AG08396 (cell line): ENCODE data around the gene PRRG1.
"Not testable (repeated sequence)": the region's sequence is repeated elsewhere in the genome, so short reads cannot be mapped to it uniquely, and the experiment has no call there.

Experiments used
- DNase-seq: peaks from one replicate; pipeline ENCODE4 v3.0.0; 2012; ENCODE audit warnings: low spot score, mixed read lengths

PRRG1 gene

DNA sequence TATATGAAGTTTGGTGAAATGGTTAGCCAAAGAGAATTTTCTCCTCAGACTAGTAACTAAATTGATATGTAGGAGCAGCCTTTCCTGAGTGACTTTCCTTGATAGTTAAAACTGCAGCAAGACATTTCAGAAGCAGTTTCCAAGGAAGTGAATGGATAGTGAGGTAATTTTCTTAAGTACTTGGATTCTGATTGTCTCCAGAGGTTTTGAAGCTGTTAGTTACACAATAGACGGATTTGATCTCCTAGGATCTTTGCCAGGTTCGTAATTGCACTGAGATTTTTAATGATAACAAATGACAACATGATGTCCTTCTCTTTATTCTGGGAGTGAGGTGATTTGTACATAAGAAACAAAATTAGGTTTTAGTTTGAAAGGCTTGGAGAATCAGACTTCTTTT lies 29.2 kb downstream of the PRRG1 start:
- DNase-seq = no peak

DNA sequence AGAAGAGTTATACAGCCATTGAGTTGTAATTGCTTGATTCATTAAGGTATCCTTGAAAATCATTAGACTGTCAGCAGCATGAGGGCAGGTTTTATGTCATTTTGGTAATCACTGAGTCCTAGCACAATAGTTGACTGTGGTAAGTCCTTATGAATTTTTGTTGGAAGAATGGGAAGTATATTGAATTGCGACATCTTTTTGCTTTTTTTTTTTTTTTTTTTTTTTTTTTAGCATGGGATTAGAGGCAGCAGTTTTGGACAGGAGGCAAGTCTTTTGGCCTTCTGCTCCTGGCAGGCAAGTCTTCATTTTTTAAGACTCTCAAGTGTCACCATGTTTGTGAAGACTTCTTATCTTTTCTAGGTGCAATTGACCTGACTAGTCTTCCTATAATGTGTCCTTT lies 29.7 kb downstream of the PRRG1 start:
- no peak for DNase-seq

DNA sequence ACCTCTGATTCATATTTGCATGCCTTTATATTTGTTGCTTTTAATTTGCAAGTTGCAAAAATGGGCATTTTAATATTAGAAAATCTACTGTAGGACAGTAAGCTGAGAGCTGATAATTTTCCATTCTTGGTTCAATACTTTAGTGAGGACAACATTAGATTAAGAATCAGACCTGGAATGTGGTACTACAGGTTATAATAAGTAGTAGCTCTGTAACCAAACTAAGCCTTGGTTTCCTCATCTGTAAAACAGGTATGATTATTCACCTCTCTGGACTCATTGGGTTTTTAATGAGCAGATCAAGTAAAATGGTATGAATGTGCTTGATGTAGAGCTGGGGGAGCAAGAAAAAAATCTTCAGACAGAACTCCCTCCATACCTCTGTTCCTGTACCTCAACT lies 31.1 kb downstream of the PRRG1 start:
- no peak for DNase-seq

DNA sequence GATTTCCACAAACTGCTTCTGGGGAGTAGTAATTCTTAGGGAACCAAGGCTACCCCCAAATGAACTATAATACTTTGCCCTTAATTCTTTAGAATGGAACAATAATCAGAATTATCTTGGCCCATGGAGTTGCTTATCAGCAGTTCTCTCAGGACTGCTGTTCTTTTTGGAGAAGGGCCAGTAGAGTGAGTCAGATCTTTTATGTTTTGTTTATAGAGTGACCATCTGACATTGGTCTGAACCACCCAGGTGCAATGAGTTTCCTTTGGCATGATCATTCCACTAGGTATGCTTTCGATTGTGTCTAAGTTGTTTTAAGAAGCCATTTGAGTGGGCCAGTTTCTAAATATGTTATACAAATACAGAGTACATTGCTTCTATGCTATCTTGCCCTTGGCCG lies 31.8 kb downstream of the PRRG1 start:
- DNase-seq = peak; percentile 19

DNA sequence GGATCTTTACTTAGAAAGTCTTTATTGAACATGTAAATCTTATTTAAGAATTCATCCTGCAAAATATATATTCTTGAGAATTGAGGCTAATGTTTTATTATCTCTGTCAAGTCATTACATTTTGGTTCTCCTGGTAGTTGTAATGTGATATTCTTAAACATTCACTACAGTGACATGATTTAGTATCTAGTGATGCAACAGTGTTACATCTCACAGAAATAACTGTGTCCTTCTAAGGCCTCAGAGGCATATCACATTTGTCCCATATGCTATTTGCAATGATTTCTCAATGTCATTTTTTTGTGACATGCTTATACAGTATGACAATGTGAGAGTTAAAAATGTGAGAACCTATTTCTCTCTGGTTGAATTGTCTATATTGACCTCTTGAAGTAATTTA lies 34.1 kb downstream of the PRRG1 start:
- DNase-seq = no peak

DNA sequence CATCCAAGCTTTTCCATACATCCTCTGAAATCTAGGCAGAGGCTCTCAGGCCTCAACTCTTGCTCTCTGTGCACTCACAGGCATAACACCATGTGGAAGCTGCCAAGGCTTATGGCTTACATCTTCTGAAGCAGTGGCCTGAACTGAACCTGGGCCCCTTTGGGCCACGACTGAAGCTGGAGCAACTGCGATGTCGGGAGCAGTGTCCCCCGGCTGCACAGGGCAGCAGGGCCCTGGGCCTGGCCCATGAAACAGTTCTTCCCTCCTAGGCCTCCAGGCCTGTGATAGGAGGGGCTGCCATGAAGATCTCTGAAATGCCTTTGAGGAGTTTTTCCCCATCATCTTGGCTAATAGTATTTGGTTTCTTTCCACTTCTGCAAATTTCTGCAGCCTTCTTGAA lies 39.2 kb downstream of the PRRG1 start:
- no peak for DNase-seq

DNA sequence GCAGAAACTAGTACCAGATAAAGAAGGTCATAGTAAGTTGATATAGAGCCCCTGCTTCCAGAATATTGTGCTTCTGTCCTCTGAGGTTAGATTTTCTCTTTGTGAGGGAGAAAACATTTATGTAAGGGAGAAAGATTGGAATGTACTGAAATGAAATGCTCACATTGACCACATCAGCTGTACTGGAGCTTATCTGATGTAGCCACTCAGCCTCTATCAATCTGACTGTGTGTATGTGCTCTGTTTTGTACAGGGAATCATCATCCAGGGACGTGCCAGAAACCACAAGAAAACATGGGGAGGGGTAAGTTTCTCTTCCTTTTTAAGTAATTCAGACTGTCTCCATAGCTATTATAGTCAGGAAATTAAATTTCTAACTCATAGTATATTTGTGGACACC lies 56.8 kb downstream of the PRRG1 start:
- peak; percentile 4 for DNase-seq

DNA sequence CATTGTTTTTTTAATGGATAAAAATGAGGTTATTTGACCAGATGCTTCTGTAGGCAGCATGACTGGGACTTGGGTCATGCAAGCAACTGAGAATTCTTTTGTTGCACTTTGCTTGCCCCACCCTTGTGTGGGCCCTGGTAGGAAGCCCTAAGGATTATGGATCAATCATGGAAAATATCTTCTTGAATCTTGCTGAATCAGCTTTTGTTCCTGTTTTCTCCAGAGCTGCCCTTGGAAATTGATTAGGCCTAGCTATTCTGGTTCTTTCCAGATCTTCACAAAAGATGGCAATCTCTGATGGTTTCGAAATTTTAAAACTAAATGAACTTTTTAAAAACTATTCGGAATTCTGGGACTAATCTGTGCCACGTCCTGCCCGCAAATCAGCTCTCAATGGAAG lies 58.6 kb downstream of the PRRG1 start:
- no peak for DNase-seq

DNA sequence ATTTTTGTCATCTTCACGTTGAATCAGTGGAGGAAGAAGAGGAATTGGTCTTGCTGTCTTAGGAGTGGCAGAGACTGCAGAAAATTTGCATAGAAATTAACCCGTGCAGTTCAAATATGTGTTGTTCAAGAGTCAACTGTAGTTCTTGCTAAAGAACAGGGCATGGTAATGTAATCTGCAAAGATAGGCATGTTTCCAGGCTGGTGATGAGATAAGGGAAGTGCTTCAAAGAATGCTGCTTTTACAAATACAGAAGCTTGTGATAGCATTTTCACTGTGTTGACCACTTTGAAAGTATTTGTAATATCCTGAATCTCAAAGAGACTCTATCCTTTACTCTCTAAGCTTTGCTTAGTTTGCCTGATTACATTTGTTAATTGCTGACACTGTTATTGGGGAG lies 60.1 kb downstream of the PRRG1 start:
- no peak for DNase-seq

DNA sequence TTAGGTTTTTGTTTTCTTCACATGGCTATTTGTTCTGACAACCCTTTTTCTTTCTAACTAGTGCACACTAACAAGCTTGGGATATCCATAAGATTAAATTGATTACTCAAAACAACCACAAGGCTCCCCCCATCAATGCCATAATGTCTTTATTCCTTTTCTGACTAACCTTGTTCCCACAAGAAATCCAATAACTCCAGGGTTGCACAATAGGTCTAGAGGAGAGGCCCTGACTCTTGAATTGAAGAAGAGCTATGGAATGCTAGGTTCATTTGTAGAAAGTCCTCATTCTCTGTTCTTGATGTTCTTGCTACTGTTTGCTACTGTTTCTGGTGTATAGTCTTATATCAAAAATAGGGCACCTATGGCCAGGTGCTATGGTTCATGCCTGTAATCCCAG lies 71.0 kb downstream of the PRRG1 start:
- DNase-seq = no peak

DNA sequence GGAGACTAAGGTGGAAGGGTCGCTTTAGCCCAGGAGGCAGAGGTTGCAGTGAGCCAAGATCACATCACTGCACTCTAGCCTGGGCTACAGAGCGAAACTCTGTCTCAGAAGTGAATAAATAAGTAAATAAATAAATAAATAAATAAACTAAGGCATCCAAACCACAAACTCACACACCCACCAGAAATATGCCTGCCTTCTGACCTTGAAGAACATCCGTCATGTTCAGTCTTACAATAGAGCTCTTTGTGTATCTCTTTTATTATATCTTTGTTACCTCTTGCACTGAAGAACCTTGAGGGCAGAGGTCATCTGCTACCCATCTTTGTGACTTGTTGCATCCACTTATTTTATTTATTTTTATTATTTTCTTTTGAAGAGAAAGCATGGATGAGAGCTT lies 71.6 kb downstream of the PRRG1 start:
- DNase-seq = no peak

DNA sequence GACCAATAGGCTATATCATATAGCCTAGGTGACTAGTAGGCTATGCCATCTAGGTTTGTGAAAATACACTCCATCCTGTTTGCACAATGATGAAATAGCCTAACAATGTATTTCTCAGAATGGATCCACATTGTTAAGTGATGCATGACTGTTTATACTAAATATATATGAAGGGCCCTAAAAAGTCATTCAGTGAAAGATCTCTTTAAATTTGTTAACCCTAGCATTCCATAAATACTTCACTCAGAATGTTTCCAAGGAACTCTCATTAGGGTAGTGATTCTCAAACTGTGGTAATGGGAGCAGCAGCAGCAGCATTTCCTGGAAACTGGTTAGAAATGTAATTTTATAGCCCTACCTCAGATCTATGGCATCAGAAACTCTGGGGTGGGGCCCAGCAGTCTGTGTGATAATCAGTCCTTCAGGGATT lies 74.9 kb downstream of the PRRG1 start:
- no peak for DNase-seq

DNA sequence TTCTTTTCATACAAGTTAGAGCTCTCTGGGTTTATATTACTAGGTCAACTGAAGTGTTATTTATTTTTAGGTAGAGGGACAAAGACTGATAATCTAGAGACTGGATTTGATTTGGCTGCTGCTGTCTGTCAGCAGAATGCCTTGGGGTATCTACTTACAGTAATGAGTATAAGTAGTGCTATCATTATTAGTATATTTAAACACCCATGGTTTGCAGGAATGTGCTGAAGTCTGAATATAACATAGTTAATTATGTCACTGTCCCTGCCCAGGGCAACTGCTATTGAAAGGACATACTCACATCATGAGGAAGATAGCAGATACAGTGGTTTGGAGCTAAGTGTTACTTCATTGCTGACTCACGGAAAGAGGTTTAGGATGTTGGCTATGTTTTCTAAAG lies 76.2 kb downstream of the PRRG1 start:
- no peak for DNase-seq

DNA sequence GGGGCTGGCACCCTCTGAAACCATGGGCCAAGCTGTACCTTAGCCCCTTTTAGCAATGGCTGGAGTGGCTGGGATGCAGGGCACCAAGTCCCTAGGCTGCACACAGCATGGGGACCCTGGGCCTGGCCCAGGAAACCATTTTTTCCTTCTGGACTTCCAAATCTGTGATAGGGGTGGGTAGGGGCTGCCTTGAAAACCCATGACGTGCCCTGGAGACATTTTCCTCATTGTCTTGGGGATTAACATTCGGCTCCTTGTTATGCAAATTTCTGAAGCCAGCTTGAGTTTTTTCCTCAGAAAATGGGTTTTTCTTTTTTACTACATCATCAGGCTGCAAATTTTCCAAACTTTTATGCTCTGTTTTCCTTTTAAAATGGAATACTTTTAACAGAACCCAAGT lies 79.8 kb downstream of the PRRG1 start:
- not testable (repeated sequence) for DNase-seq

DNA sequence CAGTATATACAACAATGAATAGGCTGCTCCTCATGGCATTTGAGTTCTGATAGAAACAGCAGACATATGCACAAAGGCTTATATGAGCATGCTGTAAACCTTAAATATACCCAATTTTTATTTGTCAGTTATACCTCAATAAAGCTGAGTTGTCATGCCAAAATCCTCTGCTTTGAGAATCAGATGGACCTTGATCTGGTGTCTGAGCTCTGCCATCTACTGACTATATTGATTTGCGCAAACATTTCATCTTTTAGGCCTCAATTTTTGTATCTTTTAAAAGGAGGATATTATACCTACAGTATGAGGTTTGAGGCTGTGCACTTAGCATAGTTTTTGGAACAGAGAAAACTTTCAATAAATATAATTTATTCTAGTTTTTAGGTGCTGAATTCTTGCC lies 85.2 kb downstream of the PRRG1 start:
- DNase-seq = no peak

DNA sequence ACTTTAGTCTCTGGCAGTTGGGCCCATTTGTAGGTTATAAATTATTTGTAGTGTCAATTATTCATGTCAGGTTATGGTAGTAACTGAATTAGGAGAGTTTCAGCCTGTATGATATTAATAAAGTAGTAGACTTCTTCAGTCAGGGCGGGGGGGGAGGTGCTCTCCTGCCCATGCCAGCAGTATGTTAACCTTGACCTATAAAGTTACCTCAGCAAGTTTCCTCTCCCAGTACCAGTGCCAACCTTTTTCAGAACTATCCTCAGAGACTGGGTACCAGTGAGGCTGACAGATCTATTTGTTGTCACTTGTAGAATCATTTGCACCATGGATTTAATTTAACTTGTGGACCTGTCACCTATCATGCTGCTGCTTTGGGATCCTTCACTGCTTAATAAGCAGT lies 88.0 kb downstream of the PRRG1 start:
- no peak for DNase-seq

DNA sequence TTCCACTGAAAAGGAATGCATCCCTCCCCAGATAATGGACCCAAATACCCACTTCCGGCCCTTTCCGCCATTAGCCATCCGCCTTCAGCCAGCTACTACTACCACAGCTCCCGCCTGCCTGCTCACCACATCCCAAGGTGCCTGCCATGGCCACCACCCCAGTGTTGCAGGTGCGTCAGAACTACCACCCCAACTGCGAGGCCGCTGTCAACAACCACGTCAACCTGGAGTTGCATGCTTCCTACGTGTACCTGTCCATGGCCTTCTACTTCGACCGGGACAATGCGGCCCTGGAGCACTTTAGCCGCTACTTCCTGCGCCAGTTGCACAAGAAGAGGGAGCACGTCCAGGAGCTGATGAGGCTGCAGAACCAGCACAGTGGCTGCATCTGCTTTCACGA lies 92.2 kb downstream of the PRRG1 start:
- no peak for DNase-seq

DNA sequence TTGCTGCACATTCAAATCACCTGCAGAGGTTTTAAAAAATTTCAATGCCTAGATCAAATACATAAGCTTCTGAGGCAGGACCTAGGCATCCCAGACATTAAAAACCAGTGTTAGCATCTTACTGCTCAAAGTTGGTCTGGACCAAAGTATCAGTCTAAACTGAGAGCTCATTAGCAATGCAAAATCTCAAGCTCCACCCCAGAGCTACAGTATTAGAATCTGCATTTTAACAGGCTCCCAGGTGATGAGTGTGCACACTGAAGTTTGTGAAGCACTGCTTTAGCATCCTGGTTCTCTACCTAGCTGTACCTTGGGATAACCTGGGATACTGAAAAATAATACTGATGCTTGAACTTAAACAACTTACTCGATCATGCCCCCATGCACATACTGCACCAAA lies 96.0 kb downstream of the PRRG1 start:
- DNase-seq = no peak

DNA sequence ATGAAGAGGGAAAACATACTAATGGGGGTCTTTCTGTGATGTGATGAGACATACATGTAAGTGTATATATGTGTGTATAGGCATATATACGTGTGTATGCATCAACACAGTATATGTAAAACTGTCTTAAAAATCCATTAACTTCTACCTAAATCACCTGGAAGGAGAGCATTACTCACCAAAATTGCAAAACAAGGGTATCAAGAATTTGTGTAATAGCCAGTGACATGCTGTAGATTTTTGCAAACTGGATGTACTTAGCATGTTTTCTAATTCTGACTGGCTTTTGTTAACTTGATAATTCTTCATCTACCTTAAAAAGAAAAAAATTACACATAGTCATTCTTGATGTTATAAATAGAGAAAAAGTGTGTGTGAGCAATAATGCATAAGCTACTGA lies 104.7 kb downstream of the PRRG1 start:
- DNase-seq = no peak

DNA sequence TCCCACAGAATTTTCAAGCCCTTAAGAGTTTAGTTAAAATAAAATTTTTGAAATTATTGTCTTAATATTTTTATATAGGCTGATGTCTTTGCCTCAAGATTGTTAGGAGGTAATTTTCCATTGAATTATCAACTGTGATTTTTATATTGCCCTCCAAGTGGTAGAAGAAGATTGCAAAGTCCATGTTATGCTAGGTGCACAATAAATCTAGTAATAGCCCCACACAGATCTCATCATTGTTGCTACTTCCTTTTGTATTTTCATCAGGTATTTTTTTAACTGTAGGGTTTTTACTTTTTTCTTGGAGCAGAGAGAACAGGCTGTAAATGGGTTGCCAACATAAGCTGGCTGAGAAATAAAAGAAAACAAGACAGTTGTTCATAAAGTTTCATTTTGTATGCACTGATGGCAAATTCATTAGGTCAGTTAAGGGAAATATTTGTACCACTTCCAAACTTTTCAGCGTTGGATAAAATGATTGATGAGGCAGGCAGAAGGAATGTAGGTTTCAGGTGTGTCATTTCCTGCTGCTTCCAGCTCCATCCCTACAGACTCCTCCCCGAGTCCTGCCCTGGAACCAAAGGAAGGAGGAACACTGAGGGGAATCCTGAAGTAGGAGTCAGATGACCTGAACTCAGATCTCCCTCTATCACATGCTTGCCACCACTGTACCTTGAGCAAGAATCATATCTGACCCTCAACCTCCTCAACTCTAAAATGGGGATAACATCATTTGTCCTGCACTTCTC lies 105.5 kb downstream of the PRRG1 start:
- no peak for DNase-seq

DNA sequence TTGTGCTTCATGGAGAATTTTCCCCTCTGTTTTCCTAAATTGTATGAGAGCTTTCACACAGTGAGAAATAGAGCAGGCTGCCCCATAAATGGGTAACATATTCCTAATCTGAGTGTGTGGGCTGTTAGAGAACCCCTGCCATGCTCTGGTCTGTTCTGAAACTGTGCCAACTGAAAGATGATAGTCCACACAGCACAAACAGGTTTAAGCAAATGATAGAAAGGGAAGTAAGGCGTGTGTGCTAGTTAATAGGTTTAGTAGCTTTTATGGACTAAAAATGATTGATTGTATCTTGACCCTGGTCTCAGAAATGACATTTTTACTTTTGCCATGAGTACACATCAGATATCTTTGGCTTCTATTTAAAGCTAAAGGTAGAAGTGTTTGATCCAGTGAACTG lies 106.2 kb downstream of the PRRG1 start:
- DNase-seq = no peak

DNA sequence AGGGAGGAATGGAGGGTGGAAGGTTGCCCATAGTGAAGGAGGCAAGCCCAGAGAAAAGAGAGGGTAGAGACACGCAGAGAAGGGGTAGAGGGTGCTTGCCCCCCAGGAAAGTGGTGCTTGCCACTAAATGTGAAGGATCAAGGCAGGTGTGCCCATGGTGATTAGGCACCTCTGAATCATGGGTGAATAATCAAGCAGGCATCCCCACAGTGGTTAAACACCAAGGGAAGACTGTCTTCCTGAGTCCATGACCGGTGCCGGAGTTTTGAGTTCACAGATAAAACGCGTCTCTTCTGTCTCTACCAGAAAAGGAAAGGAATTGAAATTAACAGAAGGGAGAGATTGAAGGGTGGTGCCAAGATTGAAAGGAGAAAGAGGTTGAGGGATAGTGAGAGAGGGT lies 111.1 kb downstream of the PRRG1 start:
- DNase-seq = not testable (repeated sequence)

DNA sequence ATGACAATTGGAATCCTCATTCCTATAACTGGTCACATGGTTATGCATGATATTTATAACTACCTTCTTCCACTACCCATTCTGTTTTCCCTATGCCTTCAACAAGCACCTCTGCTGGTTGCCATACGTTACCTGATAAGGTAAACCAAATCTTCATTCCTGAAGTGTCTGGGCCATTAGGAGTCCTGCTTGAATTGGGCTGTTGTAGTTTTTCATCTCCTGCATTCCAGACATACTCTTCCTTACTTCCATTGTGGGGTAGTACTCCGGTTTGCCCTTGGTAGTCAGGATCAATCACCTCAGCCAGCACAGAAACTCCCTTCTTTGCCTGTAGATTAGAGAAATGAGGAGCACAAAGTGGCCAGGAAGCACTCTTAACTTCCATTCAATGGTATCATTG lies 113.2 kb downstream of the PRRG1 start:
- no peak for DNase-seq

DNA sequence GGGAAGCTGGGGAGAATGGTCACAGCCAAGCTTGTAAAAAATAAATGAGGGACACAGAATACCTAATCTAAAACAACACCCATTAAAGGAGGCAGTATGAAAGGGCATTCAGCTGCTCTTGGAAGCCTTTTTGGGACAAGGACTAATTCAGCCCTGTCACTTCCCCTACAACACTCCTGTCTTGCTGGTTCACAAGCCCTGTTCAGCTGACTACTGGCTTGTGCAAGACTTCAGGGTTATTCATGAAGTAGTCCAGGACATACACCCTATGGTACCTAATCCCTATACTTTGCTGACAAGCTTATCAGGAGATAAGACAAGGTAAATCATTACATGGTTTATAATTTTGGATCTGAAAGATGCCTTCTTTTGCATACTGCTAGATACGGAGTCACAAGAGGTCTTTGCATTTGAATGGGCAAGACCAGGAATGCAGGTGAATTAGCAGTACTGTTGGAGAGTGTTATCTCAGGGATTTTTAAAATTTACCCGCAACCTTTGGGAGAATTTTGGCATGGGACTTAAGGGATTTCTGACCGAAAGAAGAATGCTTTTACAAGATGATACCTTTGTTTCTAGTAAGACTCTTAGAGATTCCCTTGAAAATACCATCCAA lies 119.1 kb downstream of the PRRG1 start:
- no peak for DNase-seq
